HG03520 (cell line): ENCODE results near the gene FILIP1L.

ENCODE experiments used
- ATAC-seq: cut with Tn5 transposase; IDR thresholded peaks from one replicate; pipeline ENCODE4 v1.9.1; 2021; ENCODE audit warnings: mild to moderate bottlenecking, moderate library complexity; ENCODE audit not compliant: unreplicated experiment

Gene FILIP1L

GRCh38 chr3:99873269-99874102, 240.8 kb downstream of the FILIP1L start:
- ATAC-seq: no peak

- ATAC-seq: peak; percentile 55
Measured at GRCh38 chr3:99872923-99873254, 241.4 kb downstream of the FILIP1L start.

- ATAC-seq: no peak
Measured at GRCh38 chr3:99871231-99872045, 242.9 kb downstream of the FILIP1L start.

GRCh38 chr3:99870712-99871111, 243.6 kb downstream of the FILIP1L start:
- no peak for ATAC-seq

- ATAC-seq: no peak
Measured at GRCh38 chr3:99869621-99870020, 244.7 kb downstream of the FILIP1L start.

- no peak for ATAC-seq
Measured at GRCh38 chr3:99868311-99868646, 246.0 kb downstream of the FILIP1L start.

GRCh38 chr3:99867594-99868310, 246.5 kb downstream of the FILIP1L start:
- ATAC-seq: no peak

GRCh38 chr3:99866261-99866761, 248.0 kb downstream of the FILIP1L start:
- ATAC-seq: no peak

- ATAC-seq: no peak
Measured at GRCh38 chr3:99865321-99865720, 249.0 kb downstream of the FILIP1L start.

- no peak for ATAC-seq
Measured at GRCh38 chr3:99864289-99864688, 250.0 kb downstream of the FILIP1L start.

GRCh38 chr3:99863588-99863987, 250.7 kb downstream of the FILIP1L start:
- peak; percentile 49 for ATAC-seq

GRCh38 chr3:99863002-99863401, 251.3 kb downstream of the FILIP1L start:
- ATAC-seq: no peak

GRCh38 chr3:99862208-99862607, 252.1 kb downstream of the FILIP1L start:
- no peak for ATAC-seq

- ATAC-seq: no peak
Measured at GRCh38 chr3:99861216-99861615, 253.1 kb downstream of the FILIP1L start.

GRCh38 chr3:99859825-99860224, 254.5 kb downstream of the FILIP1L start:
- no peak for ATAC-seq

- ATAC-seq: no peak
Measured at GRCh38 chr3:99858469-99858868, 255.8 kb downstream of the FILIP1L start.

- no peak for ATAC-seq
Measured at GRCh38 chr3:99857278-99857677, 257.0 kb downstream of the FILIP1L start.

- ATAC-seq: no peak
Measured at GRCh38 chr3:99856437-99857220, 257.7 kb downstream of the FILIP1L start.

GRCh38 chr3:99855900-99856299, 258.4 kb downstream of the FILIP1L start:
- no peak for ATAC-seq

GRCh38 chr3:99854756-99855298, 259.5 kb downstream of the FILIP1L start:
- no peak for ATAC-seq
